Placental epithelial cell (primary cell): Measurements from ENCODE around the gene ZNF469. TPM values are rescaled to one million over a fixed set of nuclear protein-coding genes. Genes with fewer than 3 reads are reported as not detected.

Source experiments
- total RNA-seq: library from RNA; depleted of rRNA; stranded (reverse); fragments of >200 nt; gene quantifications from 2 replicates; pipeline ENCODE4 v1.2.3, GENCODE V29; 2012

Gene ZNF469, protein sequence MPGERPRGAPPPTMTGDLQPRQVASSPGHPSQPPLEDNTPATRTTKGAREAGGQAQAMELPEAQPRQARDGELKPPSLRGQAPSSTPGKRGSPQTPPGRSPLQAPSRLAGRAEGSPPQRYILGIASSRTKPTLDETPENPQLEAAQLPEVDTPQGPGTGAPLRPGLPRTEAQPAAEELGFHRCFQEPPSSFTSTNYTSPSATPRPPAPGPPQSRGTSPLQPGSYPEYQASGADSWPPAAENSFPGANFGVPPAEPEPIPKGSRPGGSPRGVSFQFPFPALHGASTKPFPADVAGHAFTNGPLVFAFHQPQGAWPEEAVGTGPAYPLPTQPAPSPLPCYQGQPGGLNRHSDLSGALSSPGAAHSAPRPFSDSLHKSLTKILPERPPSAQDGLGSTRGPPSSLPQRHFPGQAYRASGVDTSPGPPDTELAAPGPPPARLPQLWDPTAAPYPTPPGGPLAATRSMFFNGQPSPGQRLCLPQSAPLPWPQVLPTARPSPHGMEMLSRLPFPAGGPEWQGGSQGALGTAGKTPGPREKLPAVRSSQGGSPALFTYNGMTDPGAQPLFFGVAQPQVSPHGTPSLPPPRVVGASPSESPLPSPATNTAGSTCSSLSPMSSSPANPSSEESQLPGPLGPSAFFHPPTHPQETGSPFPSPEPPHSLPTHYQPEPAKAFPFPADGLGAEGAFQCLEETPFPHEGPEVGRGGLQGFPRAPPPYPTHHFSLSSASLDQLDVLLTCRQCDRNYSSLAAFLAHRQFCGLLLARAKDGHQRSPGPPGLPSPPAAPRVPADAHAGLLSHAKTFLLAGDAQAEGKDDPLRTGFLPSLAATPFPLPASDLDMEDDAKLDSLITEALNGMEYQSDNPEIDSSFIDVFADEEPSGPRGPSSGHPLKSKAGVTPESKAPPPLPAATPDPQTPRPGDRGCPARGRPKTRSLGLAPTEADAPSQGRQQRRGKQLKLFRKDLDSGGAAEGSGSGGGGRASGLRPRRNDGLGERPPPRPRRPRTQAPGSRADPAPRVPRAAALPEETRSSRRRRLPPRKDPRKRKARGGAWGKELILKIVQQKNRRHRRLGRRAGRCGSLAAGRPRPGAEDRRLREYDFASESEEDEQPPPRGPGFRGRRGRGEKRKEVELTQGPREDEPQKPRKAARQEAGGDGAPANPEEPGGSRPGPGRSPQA (N-terminal part only)
- 11.8 and 12.6 TPM in 2 replicates for total RNA-seq

DNA sequence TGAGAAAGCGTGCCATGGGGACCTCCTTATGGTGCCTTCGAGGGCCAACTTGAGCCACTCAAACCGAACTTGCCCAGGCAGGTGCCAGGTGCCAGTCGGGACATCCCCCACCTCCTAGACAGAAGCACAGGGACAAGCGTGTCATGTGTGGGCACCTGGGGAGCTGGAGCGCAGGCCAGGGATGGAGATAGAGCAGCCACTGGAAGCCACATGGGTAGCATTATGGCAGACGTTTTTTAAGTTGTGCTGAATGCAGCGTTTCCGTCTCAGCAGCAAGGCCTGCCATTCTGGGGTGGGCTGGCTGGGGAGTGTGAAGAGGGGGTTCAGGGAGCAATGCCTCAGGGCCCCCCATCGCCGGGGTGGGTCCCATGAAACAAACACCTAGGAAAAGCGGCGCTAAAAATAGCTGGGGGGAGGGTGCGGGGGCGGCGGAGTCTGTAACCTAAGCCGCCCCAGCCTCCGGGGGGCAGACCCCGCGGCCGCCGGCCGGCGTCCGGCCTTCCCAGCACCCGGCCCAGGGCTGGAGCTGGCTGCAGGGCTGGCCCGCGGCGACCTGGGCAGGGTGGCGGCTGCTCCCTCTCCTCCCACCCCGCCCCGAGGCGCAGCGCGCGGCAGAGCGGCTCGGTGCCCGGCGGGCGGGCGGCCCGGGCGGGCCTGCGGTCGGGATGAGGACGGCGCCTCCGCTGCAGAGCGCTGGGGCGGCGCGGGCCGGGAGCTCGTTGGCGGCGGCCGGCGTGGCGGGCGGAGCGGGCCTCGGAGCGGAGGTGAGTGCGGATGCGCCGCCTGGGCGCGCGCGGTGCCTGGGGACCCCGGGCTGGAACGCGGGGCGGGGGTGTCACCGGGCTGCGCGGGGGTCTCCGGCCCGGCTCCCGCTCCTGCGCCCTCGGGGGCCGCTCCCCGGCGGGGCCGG is at the start of gene ZNF469:
TSS of gene ZNF469 (plus strand) at position 469 of the 910 bp plus-strand sequence. CDS start 44,512 bp downstream, outside the sequence.

Other genes starting within 250 kb of the ZNF469 start
- 5.5 and 8.4 TPM in 2 replicates for gene ZFPM1, start 70.3 kb downstream of the ZNF469 start, total RNA-seq
- gene ZC3H18, start 187.4 kb downstream of the ZNF469 start, total RNA-seq = 7.5 and 16.5 TPM in 2 replicates